RPMI8226 (cell line): ENCODE data around the gene METTL23.

ENCODE experiments used
- DNase-seq: peaks from one replicate; pipeline ENCODE4 v3.0.0-alpha.2; 2015

METTL23 gene

GRCh38 chr17:76726776-76727718 lies at the start of gene METTL23:
METTL23 (plus strand) TSS chr17:76726839; CDS start chr17:76729711, 2,872 bp downstream.
- peak; percentile 89 for DNase-seq

GRCh38 chr17:76677406-76677805 lies 49.2 kb upstream of the METTL23 start:
- no peak for DNase-seq

DNA sequence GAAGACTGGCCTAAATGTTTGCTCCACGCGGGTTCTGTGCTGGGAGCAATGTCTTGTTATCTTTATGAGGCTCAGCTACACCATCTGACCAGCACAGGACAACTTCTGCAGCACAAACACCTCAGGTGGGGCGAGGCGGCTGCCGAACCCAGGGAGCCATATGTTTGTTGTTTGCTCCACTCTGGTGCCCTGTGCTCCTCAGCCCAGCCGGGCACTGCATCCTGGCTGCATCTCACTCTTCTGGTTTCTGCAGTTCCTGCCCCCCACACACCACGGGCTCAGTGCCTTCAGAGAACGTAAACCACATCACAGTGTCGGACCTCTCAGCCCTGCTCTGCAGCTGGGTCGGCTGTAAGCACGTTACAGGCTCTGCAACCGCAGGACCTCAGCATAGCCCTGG lies 48.3 kb upstream of the METTL23 start:
- no peak for DNase-seq

- DNase-seq = no peak
Measured at GRCh38 chr17:76679239-76679638, 47.4 kb upstream of the METTL23 start.

DNA sequence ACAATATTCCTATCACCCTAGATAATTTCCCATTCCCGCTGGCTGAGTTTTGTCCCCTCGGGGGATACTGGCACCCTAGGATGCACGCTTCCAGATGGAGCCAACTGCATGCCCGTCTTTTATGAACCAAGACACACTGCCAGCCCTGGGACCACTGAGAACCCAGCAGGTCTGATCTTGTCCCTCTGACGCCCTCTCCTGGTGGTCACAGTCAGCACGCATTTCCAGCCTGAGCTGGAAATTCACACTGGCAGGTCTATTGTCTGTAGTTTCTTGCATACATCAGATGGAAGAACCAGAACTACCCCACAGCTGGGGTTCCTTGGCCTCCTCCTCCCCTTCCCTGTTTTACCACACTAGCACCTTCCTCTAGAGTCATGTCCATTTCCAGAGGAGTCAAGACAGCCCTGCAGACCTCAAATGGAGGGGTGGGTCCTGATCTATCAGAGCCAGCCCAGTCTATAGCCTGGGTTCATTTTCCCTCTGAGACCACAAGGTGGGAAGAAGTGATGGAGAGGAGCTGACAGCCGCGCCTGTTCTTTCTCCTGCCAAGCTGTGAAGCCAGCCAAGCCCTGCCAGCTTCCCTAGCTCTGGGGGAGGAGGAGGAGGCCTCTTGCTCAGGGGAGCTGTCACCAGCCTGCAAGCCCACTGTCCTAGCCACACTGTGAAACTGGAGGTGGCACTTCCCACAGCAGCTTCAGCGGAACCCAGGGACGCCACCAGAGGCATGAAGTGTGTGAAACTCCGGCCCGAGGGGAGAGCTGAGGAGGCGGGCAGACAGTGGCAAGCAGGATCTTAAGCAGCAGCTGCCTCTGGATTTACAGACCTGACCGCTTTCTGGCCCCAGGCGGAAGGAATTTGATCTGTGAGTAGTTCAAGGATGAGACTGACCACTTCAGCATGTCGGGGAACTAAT lies 45.2 kb upstream of the METTL23 start:
- DNase-seq = peak; percentile 78

GRCh38 chr17:76682296-76682695 lies 44.3 kb upstream of the METTL23 start:
- DNase-seq = no peak

DNA sequence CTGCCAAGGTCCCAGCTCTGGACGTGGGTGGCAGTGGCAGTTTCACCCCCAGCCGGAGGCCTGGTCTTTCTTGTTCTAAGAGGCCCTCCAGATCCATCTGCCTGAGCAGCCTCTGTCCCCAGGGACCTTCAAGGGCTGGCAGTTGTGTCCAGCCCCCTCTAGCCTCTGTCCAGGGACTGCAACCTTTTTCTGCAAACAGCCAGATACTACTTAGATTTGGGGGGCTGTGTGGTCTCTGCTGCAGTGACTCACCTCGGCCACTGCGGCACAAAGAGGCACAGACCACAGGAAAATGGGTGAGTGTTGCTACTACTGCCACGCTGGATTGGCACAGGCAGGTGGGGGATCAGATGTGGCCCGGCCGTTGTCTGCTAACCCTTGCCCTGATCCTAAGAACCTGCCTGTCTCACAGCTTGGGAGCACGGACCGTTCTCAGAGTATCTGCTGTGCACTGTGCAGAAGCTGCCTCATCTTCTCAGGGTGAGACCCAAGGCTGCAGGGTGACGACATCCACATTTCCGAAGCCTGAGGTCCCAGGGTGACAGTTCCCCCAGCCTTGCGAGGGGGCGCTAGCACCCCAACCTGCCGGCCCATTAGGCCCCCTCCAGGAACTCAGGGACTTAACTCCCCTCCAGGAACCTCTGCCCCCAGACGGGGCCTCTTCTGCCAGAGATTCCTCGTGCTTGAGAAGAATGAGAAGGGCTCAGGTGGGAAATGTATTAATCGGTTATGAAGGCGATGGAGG lies 43.5 kb upstream of the METTL23 start:
- no peak for DNase-seq

DNA sequence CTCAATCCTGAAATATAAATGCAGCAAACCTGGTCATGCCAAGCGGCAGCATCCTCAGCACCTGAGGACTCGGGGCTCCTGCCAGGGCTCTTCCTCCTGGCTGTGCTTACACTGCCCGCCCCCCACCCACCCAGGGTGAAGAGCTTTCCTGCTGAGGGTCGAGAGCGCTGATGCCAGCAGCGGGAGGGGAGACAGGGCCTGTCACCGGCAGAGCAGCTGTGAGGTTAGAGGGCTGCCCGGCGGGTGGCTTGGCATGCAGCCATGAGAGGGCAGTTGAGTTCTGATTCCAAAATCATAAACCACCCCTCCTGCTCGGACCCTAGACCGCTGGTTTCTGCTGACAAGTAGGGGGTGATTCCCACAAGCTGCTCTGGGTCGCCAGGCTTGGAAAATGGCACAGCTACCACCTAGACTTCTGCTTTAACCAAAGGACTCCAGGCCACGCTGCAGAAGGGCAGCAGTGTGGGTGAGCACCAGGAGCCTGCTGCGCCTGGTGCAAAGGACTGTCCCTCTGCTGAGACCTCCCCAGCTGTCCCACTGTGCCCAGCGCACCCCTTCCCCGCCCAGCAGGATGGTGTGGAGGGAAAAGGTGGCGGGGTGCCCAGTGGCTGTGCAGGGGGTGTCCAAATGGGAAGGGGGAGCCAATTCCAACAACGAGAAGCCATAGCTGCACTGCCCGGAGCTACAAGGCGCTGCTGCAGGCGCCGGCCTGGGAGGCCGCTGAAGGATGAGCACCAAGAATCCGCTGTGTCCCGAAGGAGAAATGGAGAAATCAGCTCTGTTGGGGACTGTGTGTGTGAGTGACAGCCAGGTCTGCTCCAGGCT lies 42.5 kb upstream of the METTL23 start:
- peak; percentile 57 for DNase-seq

DNA sequence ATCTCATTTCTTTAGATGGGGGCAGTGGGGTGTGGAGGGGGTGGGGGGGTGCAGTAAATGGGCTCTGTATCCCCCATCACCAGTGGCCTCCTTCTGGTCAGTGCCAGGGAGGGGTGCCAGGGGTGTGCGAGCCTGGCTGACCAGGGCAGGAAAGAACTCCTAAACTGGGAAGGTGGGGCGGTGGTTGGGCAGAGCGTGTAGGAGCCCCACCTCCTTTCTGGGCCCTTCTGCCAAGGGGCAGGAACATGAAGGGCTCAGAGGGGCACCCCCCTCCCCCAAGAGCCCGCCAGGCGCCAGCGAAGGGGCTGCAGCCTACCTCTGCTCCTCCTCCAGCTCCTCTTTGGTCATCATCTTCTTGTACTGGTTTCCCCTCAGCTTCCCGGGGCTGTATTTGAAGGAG lies 41.9 kb upstream of the METTL23 start:
- DNase-seq = no peak

DNA sequence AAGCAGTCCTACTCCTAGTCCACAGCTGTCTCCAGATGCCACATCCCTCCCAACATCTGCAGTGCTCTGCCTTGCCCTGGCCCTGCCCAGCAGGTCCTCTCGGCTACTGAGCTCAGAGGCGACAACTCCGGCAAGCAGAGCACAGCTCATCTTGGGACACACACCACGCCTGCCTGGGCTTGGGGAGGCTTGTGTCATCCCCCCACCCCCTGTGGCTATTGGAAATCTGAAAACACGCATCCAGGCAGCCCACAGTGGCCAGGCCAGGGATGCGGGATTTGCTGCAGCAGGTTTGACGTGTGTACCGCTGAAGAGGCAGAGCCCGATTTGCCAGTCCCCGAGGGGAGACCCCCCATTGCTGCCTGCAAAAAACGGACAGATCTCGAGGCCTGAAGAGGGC lies 41.3 kb upstream of the METTL23 start:
- DNase-seq = no peak

GRCh38 chr17:76685846-76686245 lies 40.8 kb upstream of the METTL23 start:
- no peak for DNase-seq

DNA sequence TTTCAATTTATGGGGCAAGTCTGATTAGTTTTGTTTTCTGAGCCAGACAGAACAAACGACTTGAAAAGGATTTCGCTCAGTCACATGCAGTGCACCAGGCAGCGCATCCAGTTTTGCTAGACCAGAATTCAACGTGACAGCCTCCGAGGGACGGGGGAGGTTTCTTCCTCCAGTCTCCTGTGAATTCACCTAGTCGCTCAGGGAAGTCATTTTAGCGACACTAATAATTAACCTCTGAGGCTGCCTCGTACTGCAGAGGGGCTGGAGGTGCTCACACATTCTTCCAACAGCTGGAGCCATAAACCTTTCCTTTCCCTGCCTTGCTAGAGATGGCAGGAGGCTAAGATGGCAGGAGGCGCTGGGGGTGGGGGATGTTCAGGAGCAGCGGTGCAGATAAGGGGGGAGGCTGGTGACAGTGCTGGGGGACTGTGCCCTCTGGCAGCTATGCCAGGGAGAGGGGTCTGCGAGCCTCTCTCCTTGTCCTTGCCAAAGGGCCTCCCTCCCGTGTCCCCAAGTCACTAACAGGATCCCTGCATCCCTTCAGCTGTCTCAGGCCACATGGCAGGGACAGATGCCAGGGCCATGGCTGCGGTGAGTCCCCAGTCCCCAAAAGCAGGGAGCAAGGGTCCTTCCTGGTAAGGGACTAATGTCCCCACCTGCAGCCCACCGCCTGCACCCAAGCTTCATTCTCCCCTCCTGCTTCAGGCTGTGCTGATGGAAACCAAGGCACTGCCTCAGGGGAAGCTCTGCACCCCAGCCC lies 39.9 kb upstream of the METTL23 start:
- DNase-seq = no peak

DNA sequence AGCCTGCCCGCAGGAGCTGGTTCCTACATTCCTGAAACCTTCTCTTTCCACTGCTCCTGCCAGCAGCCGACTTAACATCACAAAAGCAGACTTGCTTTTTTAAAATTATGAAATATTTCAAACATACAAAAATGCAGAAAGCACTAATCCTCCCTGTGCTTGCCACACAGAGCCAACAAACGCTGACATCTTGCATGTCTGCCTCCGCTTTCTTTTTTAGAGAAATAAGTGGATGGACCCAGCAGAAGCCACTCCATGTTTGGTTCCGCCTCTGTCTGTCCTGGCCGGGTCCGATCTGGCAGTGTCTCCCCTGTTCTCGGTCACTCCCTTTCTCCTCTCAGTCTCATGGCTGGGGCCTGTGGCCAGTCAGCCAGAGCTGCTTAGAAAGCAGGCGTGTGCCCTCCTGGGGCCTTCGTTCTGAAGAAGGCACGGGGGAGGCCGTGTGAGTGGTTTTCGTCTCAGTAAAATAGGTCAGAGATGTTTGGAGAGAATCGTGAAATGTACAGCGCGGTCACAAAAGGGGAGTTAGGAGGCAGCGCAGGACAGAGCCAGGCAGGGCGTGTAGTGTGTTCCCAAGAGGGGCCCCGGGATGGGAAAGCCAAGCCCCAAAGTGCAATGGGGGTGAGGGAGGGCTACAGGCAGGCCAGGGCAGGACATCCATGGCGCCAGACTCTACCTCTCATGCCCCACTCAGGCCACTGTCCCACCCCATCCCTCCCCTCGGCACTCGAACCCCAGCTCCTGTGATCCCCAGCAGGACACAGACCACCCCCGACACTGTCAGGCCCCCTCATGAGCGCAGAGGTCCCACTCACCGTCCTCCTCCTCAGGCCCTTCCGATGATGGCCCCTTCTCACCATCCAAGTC lies 39.1 kb upstream of the METTL23 start:
- no peak for DNase-seq

- no peak for DNase-seq
Measured at GRCh38 chr17:76688165-76688622, 38.4 kb upstream of the METTL23 start.

DNA sequence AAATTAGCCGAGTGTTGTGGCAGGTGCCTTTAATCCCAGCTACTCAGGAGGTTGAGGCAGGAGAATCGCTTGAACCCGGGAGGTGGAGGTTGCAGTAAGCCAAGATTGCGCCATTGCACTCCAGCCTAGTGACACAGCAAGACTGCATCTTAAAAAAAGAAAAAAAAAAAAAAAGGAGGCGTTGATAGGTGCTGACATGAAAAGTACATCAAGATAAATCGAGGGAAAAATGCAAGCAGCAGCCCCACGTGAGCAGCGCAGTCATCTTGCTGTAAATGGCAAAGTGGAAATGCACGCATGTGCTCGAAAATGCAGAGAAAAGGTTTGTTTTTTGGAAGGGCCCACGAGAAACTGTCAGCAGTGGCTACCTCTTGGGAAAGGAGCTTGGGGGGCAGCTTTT lies 36.8 kb upstream of the METTL23 start:
- DNase-seq = no peak

- DNase-seq = no peak
Measured at GRCh38 chr17:76690596-76691280, 35.9 kb upstream of the METTL23 start.

DNA sequence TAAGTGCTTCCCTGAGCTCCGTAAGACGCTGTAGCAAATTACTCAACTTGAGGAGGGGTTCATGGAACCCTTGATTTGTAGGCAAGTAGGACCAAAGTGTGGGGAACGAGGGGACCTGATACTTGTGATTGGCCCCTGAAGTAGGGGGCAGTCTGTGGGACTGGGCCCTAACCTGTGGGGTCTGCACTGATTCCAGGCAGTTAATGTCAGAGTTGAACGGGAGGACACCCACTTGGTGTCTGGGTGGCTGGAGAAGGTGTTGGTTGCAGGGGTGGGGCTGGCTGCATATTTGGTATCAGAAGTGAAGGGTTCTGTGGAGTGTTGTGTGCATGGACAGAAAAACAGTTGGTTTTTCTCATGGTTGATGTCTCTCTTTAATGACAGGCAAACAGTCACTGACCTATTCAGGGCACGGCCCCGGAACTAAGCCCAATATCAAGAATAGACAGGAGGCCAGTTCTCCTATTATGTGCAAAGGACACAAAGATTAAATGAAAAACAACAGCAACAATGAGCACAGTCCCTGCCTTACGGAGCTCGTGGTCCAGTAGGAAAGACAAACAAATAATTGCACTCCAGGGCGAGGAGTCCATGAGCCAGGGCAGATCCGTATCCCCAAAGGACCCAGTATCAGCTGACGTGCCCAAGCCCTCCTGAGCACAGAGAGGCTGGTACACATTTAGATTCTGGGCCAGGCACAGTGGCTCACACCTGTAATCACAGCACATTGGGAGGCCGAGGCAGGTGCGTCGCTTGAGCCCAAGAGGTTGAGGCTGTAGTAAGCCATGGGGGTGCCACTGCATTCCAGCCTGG lies 35.1 kb upstream of the METTL23 start:
- DNase-seq = no peak

- peak; percentile 78 for DNase-seq
Measured at GRCh38 chr17:76695059-76695831, 31.4 kb upstream of the METTL23 start.
